ENCODE results near the gene ADGRF5. TPM values are rescaled to one million over a fixed set of nuclear protein-coding genes. Genes with fewer than 3 reads are reported as not detected.

The ADGRF5 gene
- total and polyA plus RNA-seq, 7 donors: 1.2 to 15.0 (median 7.3) TPM

DNA sequence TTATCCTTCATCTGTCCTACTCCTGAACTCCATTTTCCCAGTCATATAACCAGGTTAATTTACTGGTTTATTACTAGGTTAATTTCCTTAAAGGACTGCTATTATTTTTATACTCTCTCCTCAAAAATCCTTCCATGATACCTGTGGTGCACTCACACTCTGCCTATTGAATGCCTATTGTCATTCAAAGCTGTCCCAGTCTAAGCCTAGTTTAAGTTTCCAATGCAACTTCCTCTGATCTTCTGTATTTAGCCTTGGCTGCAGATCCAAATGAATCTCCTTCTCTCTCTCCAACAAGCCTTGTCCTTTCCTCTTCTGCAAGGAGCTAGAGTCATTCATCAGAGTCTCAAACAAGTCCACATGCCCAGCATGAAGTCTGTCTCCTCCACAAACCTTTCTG lies 41.3 kb upstream of the ADGRF5 start:
- TF ChIP-seq POLR2AphosphoS5 (IDR thresholded peaks at IDR 0.05) (no peak), EP300 (IDR thresholded peaks at IDR 0.05) (no peak), POLR2A (IDR thresholded peaks at IDR 0.05) (no peak)
- TF ChIP-seq, protein P1, sequence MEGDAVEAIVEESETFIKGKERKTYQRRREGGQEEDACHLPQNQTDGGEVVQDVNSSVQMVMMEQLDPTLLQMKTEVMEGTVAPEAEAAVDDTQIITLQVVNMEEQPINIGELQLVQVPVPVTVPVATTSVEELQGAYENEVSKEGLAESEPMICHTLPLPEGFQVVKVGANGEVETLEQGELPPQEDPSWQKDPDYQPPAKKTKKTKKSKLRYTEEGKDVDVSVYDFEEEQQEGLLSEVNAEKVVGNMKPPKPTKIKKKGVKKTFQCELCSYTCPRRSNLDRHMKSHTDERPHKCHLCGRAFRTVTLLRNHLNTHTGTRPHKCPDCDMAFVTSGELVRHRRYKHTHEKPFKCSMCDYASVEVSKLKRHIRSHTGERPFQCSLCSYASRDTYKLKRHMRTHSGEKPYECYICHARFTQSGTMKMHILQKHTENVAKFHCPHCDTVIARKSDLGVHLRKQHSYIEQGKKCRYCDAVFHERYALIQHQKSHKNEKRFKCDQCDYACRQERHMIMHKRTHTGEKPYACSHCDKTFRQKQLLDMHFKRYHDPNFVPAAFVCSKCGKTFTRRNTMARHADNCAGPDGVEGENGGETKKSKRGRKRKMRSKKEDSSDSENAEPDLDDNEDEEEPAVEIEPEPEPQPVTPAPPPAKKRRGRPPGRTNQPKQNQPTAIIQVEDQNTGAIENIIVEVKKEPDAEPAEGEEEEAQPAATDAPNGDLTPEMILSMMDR (IDR thresholded peaks at IDR 0.05): no peak
- Histone ChIP-seq H3K4me3 (no peak overlapping the region), H3K9me3 (no peaks in the 10 kb centered on the region), H3K27me3 (no peaks in the 10 kb centered on the region), H3K4me1 (no peaks in the 10 kb centered on the region), H3K27ac (no peak overlapping the region), H3K36me3 (no peaks in the 10 kb centered on the region)
- no peak for DNase-seq
- intact Hi-C loops (cut with DNase I): no loop called here

DNA sequence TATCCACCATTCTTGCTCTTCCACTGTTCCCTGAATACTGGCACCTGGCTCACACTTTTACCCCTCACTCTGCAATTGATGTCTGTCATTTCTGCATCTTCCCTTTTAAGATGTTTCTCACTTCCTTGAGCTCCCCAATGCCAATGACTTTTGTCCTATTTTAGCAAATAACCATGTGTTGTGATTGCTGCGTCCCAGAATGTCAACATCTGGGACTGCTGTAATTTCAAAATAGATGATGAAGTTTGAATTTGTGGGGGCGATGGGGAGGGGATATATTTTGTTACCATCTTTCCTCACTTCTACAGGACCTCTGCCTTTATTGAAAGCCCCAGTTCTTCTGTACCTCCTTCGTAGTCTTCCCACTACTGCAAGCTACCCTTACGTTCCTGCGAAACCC lies 40.0 kb upstream of the ADGRF5 start:
- H3K9me3 ChIP-seq: no peaks in the 10 kb centered on the region
- 82 to 90% methylated on average over 5 of the region's 5 CpGs for WGBS, 2 donors
- no peak overlapping the region for H3K4me3 ChIP-seq
- H3K4me1 ChIP-seq: no peaks in the 10 kb centered on the region
- intact Hi-C loops (cut with DNase I): no loop called here
- no peak overlapping the region for H3K27ac ChIP-seq
- no peaks in the 10 kb centered on the region for H3K27me3 ChIP-seq
- no peak for DNase-seq
- TF ChIP-seq, protein P1 (IDR thresholded peaks at IDR 0.05): no peak
- no peak for TF ChIP-seq POLR2A (IDR thresholded peaks at IDR 0.05)
- TF ChIP-seq EP300 (IDR thresholded peaks at IDR 0.05): no peak
- no peak for TF ChIP-seq POLR2AphosphoS5 (IDR thresholded peaks at IDR 0.05)
- H3K36me3 ChIP-seq: no peaks in the 10 kb centered on the region

DNA sequence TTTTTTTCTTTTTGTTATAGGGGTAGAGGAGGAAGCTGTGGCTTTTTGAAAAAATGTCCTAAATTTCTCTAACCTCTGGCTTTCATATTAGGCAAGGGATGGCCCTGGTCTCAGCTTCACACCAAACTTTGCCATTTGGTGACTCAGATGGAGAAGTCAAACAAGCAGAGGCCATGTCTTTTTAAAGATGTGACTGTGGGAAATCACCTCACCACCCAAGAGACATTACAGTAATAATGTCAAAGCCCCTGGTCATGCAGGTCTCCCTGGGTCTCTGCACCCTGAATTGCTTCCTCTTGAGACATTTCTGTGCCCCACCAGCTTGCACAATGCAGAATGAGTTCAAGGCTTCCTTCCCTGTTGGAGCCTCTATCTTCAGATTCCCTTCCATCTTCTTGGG lies 39.5 kb upstream of the ADGRF5 start:
- Histone ChIP-seq H3K4me1 (no peaks in the 10 kb centered on the region), H3K27ac (no peak overlapping the region), H3K27me3 (no peaks in the 10 kb centered on the region), H3K9me3 (no peaks in the 10 kb centered on the region), H3K36me3 (no peaks in the 10 kb centered on the region), H3K4me3 (no peak overlapping the region)
- TF ChIP-seq POLR2AphosphoS5 (IDR thresholded peaks at IDR 0.05) (no peak), POLR2A (IDR thresholded peaks at IDR 0.05) (no peak), EP300 (IDR thresholded peaks at IDR 0.05) (no peak)
- TF ChIP-seq, protein P1 (IDR thresholded peaks at IDR 0.05): no peak
- no peak for DNase-seq
- intact Hi-C loops (cut with DNase I): no loop called here

DNA sequence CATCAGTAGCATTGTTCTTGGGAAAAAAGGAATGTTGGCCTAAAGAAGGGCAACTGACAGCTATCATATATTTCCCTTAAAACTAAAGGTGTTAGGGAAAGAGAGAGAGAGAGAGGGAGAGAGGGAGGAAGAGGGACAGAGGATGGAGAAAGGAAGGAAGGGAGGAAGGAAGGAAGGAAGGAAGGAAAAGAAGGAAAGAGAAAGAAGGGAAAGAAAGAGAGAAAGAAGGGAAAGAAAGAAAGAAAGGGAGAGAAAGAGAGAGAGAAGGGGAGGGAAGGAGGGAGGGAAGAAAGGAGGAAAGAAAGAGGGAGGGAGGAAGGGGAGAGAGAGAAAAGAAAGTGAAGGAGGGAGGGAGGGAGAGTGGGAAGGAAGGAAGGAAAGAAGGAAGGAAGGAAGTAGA lies 37.7 kb upstream of the ADGRF5 start:
- Histone ChIP-seq H3K27ac (no peak overlapping the region), H3K4me3 (no peak overlapping the region), H3K9me3 (no peaks in the 10 kb centered on the region), H3K36me3 (no peaks in the 10 kb centered on the region), H3K4me1 (no peaks in the 10 kb centered on the region), H3K27me3 (no peaks in the 10 kb centered on the region)
- TF ChIP-seq, protein P1 (IDR thresholded peaks at IDR 0.05): no peak
- no peak for DNase-seq
- intact Hi-C loops (cut with DNase I): no loop called here

DNA sequence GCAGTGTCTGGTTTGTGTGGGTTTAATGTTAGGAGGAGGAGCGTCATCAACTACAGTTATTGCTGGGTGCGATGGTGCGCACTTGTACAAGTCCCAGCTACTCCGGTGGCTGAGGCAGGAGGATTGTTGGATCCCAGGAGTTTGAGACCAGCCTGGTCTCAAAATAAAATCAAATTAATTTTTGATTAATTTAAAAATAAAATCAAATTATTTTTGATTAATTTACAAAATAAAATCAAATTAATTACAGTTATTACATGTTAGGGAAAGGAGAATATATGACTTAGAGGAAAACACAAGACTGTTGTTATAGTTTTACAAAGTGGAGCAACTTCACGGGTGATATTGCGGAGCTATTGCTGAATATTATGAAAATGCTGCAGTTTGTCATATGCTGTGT lies 34.7 kb upstream of the ADGRF5 start:
- H3K4me3 ChIP-seq: no peak overlapping the region
- no peaks in the 10 kb centered on the region for H3K27me3 ChIP-seq
- intact Hi-C loops (cut with DNase I): no loop called here
- H3K9me3 ChIP-seq: no peaks in the 10 kb centered on the region
- no peak overlapping the region for H3K27ac ChIP-seq
- no peaks in the 10 kb centered on the region for H3K4me1 ChIP-seq
- WGBS, 2 donors: 94 to 97% methylated on average over 6 of the region's 6 CpGs
- DNase-seq: no peak
- TF ChIP-seq EP300 (IDR thresholded peaks at IDR 0.05) (no peak), POLR2AphosphoS5 (IDR thresholded peaks at IDR 0.05) (no peak), POLR2A (IDR thresholded peaks at IDR 0.05) (no peak)
- TF ChIP-seq, protein P1 (IDR thresholded peaks at IDR 0.05): no peak
- no peaks in the 10 kb centered on the region for H3K36me3 ChIP-seq

Measured in sigmoid colon (tissue), 7 donors.